ENCODE results near the gene CMTM1.

GRCh38 chr16:66537236-66537635 lies 29.0 kb upstream of the CMTM1 start:
- TF ChIP-seq CTCF (IDR thresholded peaks at IDR 0.05) (no peak), TCF7L2 (IDR thresholded peaks at IDR 0.05; ENCODE audit: low read depth, low read length) (no peak), POLR2AphosphoS5 (IDR thresholded peaks at IDR 0.05; ENCODE audit: low read depth, low read length) (no peak)

Data from Panc1 (cell line).